Gastrocnemius medialis (tissue), 4 donors: Measurements from ENCODE around the gene PLS3.

Source experiments
- POLR2A ChIP-seq, 2 donors: fragments of 450-650 bp; IDR thresholded peaks; one replicate each; pipeline ENCODE4 v1.6.1; 2017; ENCODE audit warnings: antibody characterized with exemption in 2 of 2, mild to moderate bottlenecking in 2 of 2, moderate library complexity in 2 of 2
- TF ChIP-seq, protein P1 (sequence below), 5 experiments: fragments of 450-650 bp in 3 of 5; fragments of 200-600 bp in 2 of 5; sonication (generic) in 2 of 5; IDR thresholded peaks in 4 of 5; conservative IDR thresholded peaks in 1 of 5; 1 replicate in 4 of 5; 2 replicates in 1 of 5; pipeline ENCODE4 v1.5.1; 2016 to 2019; ENCODE audit warnings: antibody characterized with exemption in 5 of 5, mild to moderate bottlenecking in 3 of 5, moderate library complexity in 3 of 5

DNA sequence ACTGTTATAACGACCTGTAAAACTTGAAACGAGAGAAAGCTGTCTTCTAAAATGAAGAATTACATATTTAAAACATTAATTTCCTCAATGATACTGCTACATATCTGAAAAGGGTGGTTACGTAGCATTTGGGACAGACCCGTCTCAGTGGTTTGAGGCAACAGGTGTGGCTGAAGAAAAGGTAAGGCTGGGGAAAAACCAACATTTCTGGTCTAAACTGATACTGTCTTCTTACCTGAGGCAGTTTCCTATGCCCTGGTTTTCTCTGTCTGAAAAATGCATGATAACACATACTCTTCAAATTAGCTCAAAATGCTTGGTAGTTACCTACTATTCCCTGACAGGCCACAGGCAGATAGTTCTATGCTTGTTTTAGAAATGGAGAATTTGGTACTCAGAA is 30.4 kb downstream of the PLS3 start:
- TF ChIP-seq, protein P1, sequence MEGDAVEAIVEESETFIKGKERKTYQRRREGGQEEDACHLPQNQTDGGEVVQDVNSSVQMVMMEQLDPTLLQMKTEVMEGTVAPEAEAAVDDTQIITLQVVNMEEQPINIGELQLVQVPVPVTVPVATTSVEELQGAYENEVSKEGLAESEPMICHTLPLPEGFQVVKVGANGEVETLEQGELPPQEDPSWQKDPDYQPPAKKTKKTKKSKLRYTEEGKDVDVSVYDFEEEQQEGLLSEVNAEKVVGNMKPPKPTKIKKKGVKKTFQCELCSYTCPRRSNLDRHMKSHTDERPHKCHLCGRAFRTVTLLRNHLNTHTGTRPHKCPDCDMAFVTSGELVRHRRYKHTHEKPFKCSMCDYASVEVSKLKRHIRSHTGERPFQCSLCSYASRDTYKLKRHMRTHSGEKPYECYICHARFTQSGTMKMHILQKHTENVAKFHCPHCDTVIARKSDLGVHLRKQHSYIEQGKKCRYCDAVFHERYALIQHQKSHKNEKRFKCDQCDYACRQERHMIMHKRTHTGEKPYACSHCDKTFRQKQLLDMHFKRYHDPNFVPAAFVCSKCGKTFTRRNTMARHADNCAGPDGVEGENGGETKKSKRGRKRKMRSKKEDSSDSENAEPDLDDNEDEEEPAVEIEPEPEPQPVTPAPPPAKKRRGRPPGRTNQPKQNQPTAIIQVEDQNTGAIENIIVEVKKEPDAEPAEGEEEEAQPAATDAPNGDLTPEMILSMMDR (IDR thresholded peaks at IDR 0.05 in 4 of 5, conservative IDR thresholded peaks at IDR 0.05 in 1 of 5), result no peak
- TF ChIP-seq POLR2A (IDR thresholded peaks at IDR 0.05), result no peak
